Measurements from ENCODE around the gene PELI2. TPM values are rescaled to one million over a fixed set of nuclear protein-coding genes. Genes with fewer than 3 reads are reported as not detected.

Gene PELI2, protein sequence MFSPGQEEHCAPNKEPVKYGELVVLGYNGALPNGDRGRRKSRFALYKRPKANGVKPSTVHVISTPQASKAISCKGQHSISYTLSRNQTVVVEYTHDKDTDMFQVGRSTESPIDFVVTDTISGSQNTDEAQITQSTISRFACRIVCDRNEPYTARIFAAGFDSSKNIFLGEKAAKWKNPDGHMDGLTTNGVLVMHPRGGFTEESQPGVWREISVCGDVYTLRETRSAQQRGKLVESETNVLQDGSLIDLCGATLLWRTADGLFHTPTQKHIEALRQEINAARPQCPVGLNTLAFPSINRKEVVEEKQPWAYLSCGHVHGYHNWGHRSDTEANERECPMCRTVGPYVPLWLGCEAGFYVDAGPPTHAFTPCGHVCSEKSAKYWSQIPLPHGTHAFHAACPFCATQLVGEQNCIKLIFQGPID
- 0.83 to 1.7 TPM (median 1.3 TPM) in 5 replicates for total RNA-seq (2022; extraction: Qiagen RNA extraction; ENCODE audit: low read depth)

DNA sequence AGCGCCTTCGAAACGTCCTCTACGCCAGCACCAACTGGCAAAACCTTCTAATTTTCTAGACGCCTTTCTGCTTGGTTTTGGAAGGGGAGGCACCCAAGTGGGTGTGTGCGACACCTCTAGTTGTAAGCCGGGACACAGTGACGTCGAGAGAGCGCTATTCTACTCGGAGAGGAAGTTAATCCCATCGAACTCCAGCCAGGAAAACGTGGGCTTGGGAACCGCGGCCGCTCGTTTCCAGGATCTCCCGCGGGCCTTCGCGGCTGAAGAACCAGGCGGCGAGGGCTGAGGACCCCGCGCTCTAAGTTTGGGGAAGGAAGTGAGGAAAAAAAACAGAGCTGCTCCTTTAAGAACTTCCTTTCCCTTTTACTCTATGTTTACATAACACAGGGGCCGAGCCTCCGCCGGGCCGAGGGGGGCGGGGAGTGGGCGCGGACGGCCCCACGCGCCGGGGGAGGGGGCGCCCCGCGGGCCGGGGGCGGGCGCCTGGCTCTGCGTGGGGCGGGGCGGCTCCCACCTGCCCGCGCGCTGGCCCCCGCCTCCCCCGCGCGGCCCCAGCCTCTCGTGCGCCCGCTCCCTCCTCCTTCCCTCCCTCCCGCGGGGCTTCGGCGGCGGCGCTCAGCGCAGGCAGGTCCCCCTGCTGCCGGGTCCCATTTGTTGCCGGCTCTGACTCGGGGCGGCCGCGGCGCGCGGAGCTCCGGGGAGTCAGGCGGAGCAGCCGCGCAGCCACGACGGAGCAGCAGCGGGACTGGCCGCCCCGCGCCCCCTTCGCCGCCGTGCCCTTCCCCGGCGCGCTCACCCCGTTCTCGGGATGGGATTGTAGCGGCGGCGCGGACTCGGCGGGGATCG lies at the start of gene PELI2:
Gene PELI2 (plus strand): TSS at position 647 of the 846 bp plus-strand sequence. CDS start 250 bp downstream, outside the sequence.

